Endodermal cell (in vitro differentiated cells): Measurements from ENCODE around the gene AFP. TPM values are rescaled to one million over a fixed set of nuclear protein-coding genes. Genes with fewer than 3 reads are reported as not detected.
"Not testable (repeated sequence)": the region's sequence is repeated elsewhere in the genome, so short reads cannot be mapped to it uniquely, and the experiment has no call there.

ENCODE experiments used
- DNase-seq: peaks from one replicate; pipeline ENCODE4 v3.0.0-alpha.2; 2017
- H3K27ac ChIP-seq: 2 replicates; pipeline ENCODE4 v1.5.1; 2013; ENCODE audit warnings: mild to moderate bottlenecking, low read depth, low read length, moderate library complexity
- H3K27me3 ChIP-seq: 2 replicates; pipeline ENCODE4 v1.6.1; 2013; ENCODE audit warnings: mild to moderate bottlenecking, low read length, moderate library complexity; ENCODE audit not compliant: insufficient read depth, control insufficient read depth, poor library complexity, severe bottlenecking
- H3K36me3 ChIP-seq: 2 replicates; pipeline ENCODE4 v1.7.0; 2013; ENCODE audit warnings: mild to moderate bottlenecking, low read length, moderate library complexity; ENCODE audit not compliant: control insufficient read depth, insufficient read depth
- H3K4me1 ChIP-seq: one replicate; pipeline ENCODE4 v1.7.0; 2013; ENCODE audit warnings: low read length; ENCODE audit not compliant: control insufficient read depth, insufficient read depth
- H3K4me3 ChIP-seq: 2 replicates; pipeline ENCODE4 v1.5.1; 2013; ENCODE audit warnings: mild to moderate bottlenecking, low read length, moderate library complexity
- H3K9ac ChIP-seq: 2 replicates; pipeline ENCODE4 v1.6.1; 2013; ENCODE audit warnings: mild to moderate bottlenecking, low read length, moderate library complexity; ENCODE audit not compliant: poor library complexity, severe bottlenecking; ENCODE audit errors: extremely low read depth
- H3K9me3 ChIP-seq: 2 replicates; pipeline ENCODE4 v1.6.1; 2013; ENCODE audit warnings: mild to moderate bottlenecking, low read length, moderate library complexity; ENCODE audit not compliant: control insufficient read depth
- H3K27ac Mint-ChIP-seq: 2 replicates; pipeline ENCODE4 v1.8.0; 2020; ENCODE audit warnings: mixed read lengths
- H3K27me3 Mint-ChIP-seq: 2 replicates; pipeline ENCODE4 v1.8.0; 2021; ENCODE audit warnings: mild to moderate bottlenecking, mixed read lengths; ENCODE audit not compliant: insufficient read depth
- H3K36me3 Mint-ChIP-seq: 2 replicates; pipeline ENCODE4 v1.8.0; 2020; ENCODE audit warnings: low read depth, mixed read lengths
- H3K4me1 Mint-ChIP-seq: 2 replicates; pipeline ENCODE4 v1.8.0; 2020; ENCODE audit warnings: mixed read lengths
- H3K4me3 Mint-ChIP-seq: 2 replicates; pipeline ENCODE4 v1.8.0; 2020; ENCODE audit warnings: mild to moderate bottlenecking, moderate library complexity, mixed read lengths
- H3K9me3 Mint-ChIP-seq: 2 replicates; pipeline ENCODE4 v1.8.0; 2020; ENCODE audit warnings: mild to moderate bottlenecking, mixed read lengths
- CTCF ChIP-seq: fragments of 200-600 bp; sonication (generic); conservative IDR thresholded peaks from 2 replicates; pipeline ENCODE4 v1.5.0; 2021; ENCODE audit warnings: antibody characterized with exemption, mild to moderate bottlenecking
- WGBS, 2 experiments: methylation state at CpG; one replicate each; pipeline versions ENCODE4 v1.1.5 to v1.1.7; 2013; ENCODE audit warnings: missing lambda C conversion rate in 2 of 2, mixed read lengths in 1 of 2; ENCODE audit not compliant: insufficient coverage in 1 of 2, insufficient read length in 1 of 2; 5-methylcytosine and 5-hydroxymethylcytosine counted together
- long read RNA-seq, 4 experiments: library from polyadenylated mRNA in 2 of 4; library from RNA in 1 of 4; library from capped mRNA in 1 of 4; stranded (forward) in 3 of 4; unstranded in 1 of 4; transcript quantifications; one replicate each; pipeline ENCODE4 v2.0.0, GENCODE V29; 2020 to 2021; ENCODE audit warnings: inconsistent platforms in 1 of 4
- polyA plus RNA-seq, 2 experiments: library from polyadenylated mRNA; stranded (reverse); fragments of 50-300 nt; gene quantifications; one replicate each; pipeline ENCODE4 v1.2.3, GENCODE V29; 2013
- total RNA-seq, 2 donors: library from RNA; stranded (reverse); fragmentation: NEBNext Ultra II Directional in 1 of 2; extraction: Animal tissue kit (Norgen Biotek cat#: 25700) in 1 of 2; gene quantifications; 2 replicates in 1 of 2; 3 replicates in 1 of 2; pipeline ENCODE4 v1.2.1, GENCODE V29; 2021

AFP gene
- 1 to 10 TPM in 1 of 2 donors, not detected in 1; 1.6 TPM for total RNA-seq
- polyA plus RNA-seq (2013, experiment 1 of 2) = 3.2 TPM
- 2.8 TPM for polyA plus RNA-seq (2013, experiment 2 of 2)
- long read RNA-seq, experiment 1 = 0 reads
- long read RNA-seq, experiment 2 = 0 reads
- long read RNA-seq, experiment 3 = 0 reads
- long read RNA-seq, experiment 4 = 0 reads

DNA sequence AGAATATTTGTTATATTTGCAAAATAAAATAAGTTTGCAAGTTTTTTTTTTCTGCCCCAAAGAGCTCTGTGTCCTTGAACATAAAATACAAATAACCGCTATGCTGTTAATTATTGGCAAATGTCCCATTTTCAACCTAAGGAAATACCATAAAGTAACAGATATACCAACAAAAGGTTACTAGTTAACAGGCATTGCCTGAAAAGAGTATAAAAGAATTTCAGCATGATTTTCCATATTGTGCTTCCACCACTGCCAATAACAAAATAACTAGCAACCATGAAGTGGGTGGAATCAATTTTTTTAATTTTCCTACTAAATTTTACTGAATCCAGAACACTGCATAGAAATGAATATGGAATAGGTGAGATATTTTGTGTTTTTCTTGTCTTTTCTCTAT is at the start of gene AFP:
Gene AFP (plus strand): TSS at position 238 of the 400 bp plus-strand sequence. CDS start 42 bp downstream, at position 280.
- Histone ChIP-seq H3K9me3 (no peaks in the 10 kb centered on the region), H3K36me3 (no peaks in the 10 kb centered on the region), H3K27me3 (no peaks in the 10 kb centered on the region), H3K9ac (no peak within 1 kb of the TSS), H3K4me3 (no peak within 1 kb of the TSS), H3K4me1 (peaks cover 9% of the 10 kb centered on the region), H3K27ac (no peak within 1 kb of the TSS)
- Mint-ChIP-seq H3K27me3 (peaks cover 5% of the 10 kb centered on the region), H3K9me3 (no peaks in the 10 kb centered on the region), H3K4me1 (peaks cover 15% of the 10 kb centered on the region), H3K4me3 (no peak within 1 kb of the TSS), H3K36me3 (no peaks in the 10 kb centered on the region), H3K27ac (no peak within 1 kb of the TSS)
- DNase-seq = no peak
- 87% methylated on average over 1 of the region's 1 CpG; no CpG with 5 or more reads in 1 of the 2 experiments for WGBS, 2 experiments
- no peak for TF ChIP-seq CTCF

DNA sequence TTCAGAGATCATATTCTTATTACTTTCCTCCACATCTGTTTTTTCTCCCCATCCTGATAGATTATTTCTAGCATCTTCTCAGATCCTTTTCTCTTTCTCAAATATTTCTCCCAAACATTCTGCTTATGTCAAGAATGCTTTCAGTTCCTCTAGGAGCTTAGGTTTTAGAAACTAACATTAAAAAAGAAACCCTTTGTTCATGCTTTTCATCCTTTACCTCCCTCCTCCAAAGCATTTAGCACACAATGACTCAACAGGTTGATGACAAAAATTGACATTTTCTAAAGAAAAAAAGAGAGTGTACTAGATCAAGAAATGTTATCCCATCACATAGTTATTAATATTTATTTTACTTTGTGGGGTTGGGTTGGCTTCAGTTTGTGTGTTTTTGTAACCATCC is 48.5 kb upstream of the AFP start:
- Histone ChIP-seq H3K4me3 (no peak overlapping the region), H3K9me3 (no peaks in the 10 kb centered on the region), H3K9ac (no peak overlapping the region), H3K27ac (no peak overlapping the region), H3K4me1 (no peaks in the 10 kb centered on the region), H3K27me3 (no peaks in the 10 kb centered on the region), H3K36me3 (no peaks in the 10 kb centered on the region)
- no peak for DNase-seq
- no peak overlapping the region for H3K4me3 Mint-ChIP-seq
- H3K9me3 Mint-ChIP-seq = peaks cover 9% of the 10 kb centered on the region
- no peak for TF ChIP-seq CTCF
- H3K27ac Mint-ChIP-seq = no peak overlapping the region
- H3K36me3 Mint-ChIP-seq = no peaks in the 10 kb centered on the region
- H3K4me1 Mint-ChIP-seq = peaks cover 2% of the 10 kb centered on the region
- H3K27me3 Mint-ChIP-seq = no peaks in the 10 kb centered on the region

- no peak overlapping the region for H3K9ac ChIP-seq
- H3K36me3 ChIP-seq = no peaks in the 10 kb centered on the region
- 100% methylated on average over 1 of the region's 1 CpG; no CpG with 5 or more reads in 1 of the 2 experiments for WGBS, 2 experiments
- no peak for TF ChIP-seq CTCF
- H3K27me3 Mint-ChIP-seq = no peaks in the 10 kb centered on the region
- H3K4me3 ChIP-seq = no peak overlapping the region
- H3K27ac Mint-ChIP-seq = no peak overlapping the region
- no peak for DNase-seq
- H3K4me3 Mint-ChIP-seq = no peak overlapping the region
- H3K9me3 ChIP-seq = no peaks in the 10 kb centered on the region
- H3K4me1 Mint-ChIP-seq = peaks cover 2% of the 10 kb centered on the region
- no peaks in the 10 kb centered on the region for H3K4me1 ChIP-seq
- H3K36me3 Mint-ChIP-seq = no peaks in the 10 kb centered on the region
- no peaks in the 10 kb centered on the region for H3K27me3 ChIP-seq
- H3K9me3 Mint-ChIP-seq = peaks cover 9% of the 10 kb centered on the region
- H3K27ac ChIP-seq = no peak overlapping the region
Measured at GRCh38 chr4:73388887-73389286, 47.1 kb upstream of the AFP start.

- H3K27ac Mint-ChIP-seq, H3K9me3 Mint-ChIP-seq, H3K4me1 Mint-ChIP-seq, DNase-seq, H3K36me3 Mint-ChIP-seq, H3K27me3 Mint-ChIP-seq, H3K36me3 ChIP-seq, H3K9ac ChIP-seq, H3K9me3 ChIP-seq, H3K4me3 ChIP-seq, H3K4me3 Mint-ChIP-seq, H3K4me1 ChIP-seq, H3K27ac ChIP-seq, H3K27me3 ChIP-seq: not testable (repeated sequence)
- 91% methylated on average over 2 of the region's 2 CpGs; no CpG with 5 or more reads in 1 of the 2 experiments for WGBS, 2 experiments
Measured at GRCh38 chr4:73389663-73390062, 46.4 kb upstream of the AFP start.
